HEK293 (cell line): ENCODE measurements around the gene YEATS4.
A peak's percentile ranks its signal among the peaks of the same experiment; 100 is the strongest.
"Not testable (repeated sequence)": the region's sequence is repeated elsewhere in the genome, so short reads cannot be mapped to it uniquely, and the experiment has no call there.

Experiments
- CTCF ChIA-PET: fragments of 350-600 bp; formaldehyde crosslinking; extraction: SDS; loops from one replicate; lab custom pipeline; 2021; ENCODE audit warnings: antibody characterized with exemption; lab: Yijun Ruan, JAX
- POLR2A ChIA-PET: fragments of 300-600 bp; formaldehyde crosslinking; extraction: SDS; loops from one replicate; lab custom pipeline; 2020; ENCODE audit warnings: antibody characterized with exemption, inconsistent platforms; lab: Yijun Ruan, JAX
- H3K27ac ChIP-seq: fragments of 200-500 bp; sonication (Bioruptor generic); 2 replicates; pipeline ENCODE4 v1.5.1; 2014; ENCODE audit warnings: low read depth, low read length, control low read depth, inconsistent platforms; ENCODE audit errors: extremely low read depth
- H3K36me3 ChIP-seq, 2 experiments: fragments of 200-500 bp in 1 of 2; sonication (Bioruptor generic) in 1 of 2; 1 replicate in 1 of 2; 2 replicates in 1 of 2; pipeline ENCODE4 v1.5.1; 2014 to 2017; ENCODE audit warnings: inconsistent platforms in 2 of 2, low read length in 2 of 2; ENCODE audit not compliant: control insufficient read depth in 2 of 2, insufficient read depth in 1 of 2
- H3K4me1 ChIP-seq: fragments of 200-500 bp; sonication (Bioruptor generic); 2 replicates; pipeline ENCODE4 v1.5.1; 2014; ENCODE audit warnings: mild to moderate bottlenecking, low read length, inconsistent platforms; ENCODE audit not compliant: control insufficient read depth, insufficient read depth
- H3K4me3 ChIP-seq: 2 replicates; pipeline ENCODE4 v1.5.1; 2011; ENCODE audit warnings: low read depth, mild to moderate bottlenecking, control low read depth, low read length, moderate library complexity
- H3K9me3 ChIP-seq: fragments of 200-500 bp; sonication (Bioruptor generic); 2 replicates; pipeline ENCODE4 v1.5.1; 2014; ENCODE audit warnings: low read depth, low read length, inconsistent platforms; ENCODE audit not compliant: control insufficient read depth, insufficient read depth
- HOXA7 ChIP-seq: sonication (generic); formaldehyde crosslinking; IDR thresholded peaks from 2 replicates; pipeline ENCODE4 v1.8.1; 2022; ENCODE audit warnings: missing genetic modification reagents, borderline replicate concordance
- KLF10 ChIP-seq: fragments of 450-650 bp; IDR thresholded peaks from 2 replicates; pipeline ENCODE4 v1.5.1; 2018; ENCODE audit warnings: missing biosample characterization, mild to moderate bottlenecking, missing genetic modification characterization
- PRDM1 ChIP-seq: fragments of 450-650 bp; formaldehyde crosslinking; IDR thresholded peaks from 2 replicates; pipeline ENCODE4; 2016; ENCODE audit warnings: missing biosample characterization, missing genetic modification characterization
- TSHZ1 ChIP-seq: fragments of 450-650 bp; formaldehyde crosslinking; IDR thresholded peaks from 2 replicates; pipeline ENCODE4 v1.5.1; 2016; ENCODE audit warnings: missing biosample characterization, missing genetic modification characterization, borderline replicate concordance
- ZBTB44 ChIP-seq: fragments of 450-650 bp; IDR thresholded peaks from 2 replicates; pipeline ENCODE4 v1.5.1; 2018; ENCODE audit warnings: missing biosample characterization, mild to moderate bottlenecking, missing genetic modification characterization
- ZNF146 ChIP-seq: fragments of 450-650 bp; formaldehyde crosslinking; IDR thresholded peaks from 2 replicates; pipeline ENCODE4 v1.5.1; 2016; ENCODE audit warnings: missing biosample characterization, missing genetic modification characterization
- ZNF157 ChIP-seq: fragments of 450-650 bp; formaldehyde crosslinking; IDR thresholded peaks from 2 replicates; pipeline ENCODE4 v1.5.1; 2016; ENCODE audit warnings: missing biosample characterization, missing genetic modification characterization
- ZNF239 ChIP-seq: fragments of 450-650 bp; formaldehyde crosslinking; IDR thresholded peaks from 2 replicates; pipeline ENCODE4 v1.5.1; 2016; ENCODE audit warnings: missing biosample characterization, missing genetic modification characterization
- ZNF350 ChIP-seq: fragments of 450-650 bp; formaldehyde crosslinking; IDR thresholded peaks from 2 replicates; pipeline ENCODE4 v1.5.0; 2017; ENCODE audit warnings: missing biosample characterization, mild to moderate bottlenecking, missing genetic modification characterization
- ZNF391 ChIP-seq: fragments of 450-650 bp; formaldehyde crosslinking; IDR thresholded peaks from 2 replicates; pipeline ENCODE4 v1.5.1; 2016; ENCODE audit warnings: low read depth, missing biosample characterization, missing genetic modification characterization, borderline replicate concordance
- ZNF404 ChIP-seq: fragments of 450-650 bp; formaldehyde crosslinking; IDR thresholded peaks from 2 replicates; pipeline ENCODE4 v1.5.1; 2017; ENCODE audit warnings: missing biosample characterization, missing genetic modification characterization
- ZNF555 ChIP-seq: fragments of 450-650 bp; formaldehyde crosslinking; conservative IDR thresholded peaks from 2 replicates; pipeline ENCODE4 v1.5.1; 2017; ENCODE audit warnings: missing biosample characterization, mild to moderate bottlenecking, missing genetic modification characterization, inconsistent platforms
- ZNF580 ChIP-seq: fragments of 450-650 bp; formaldehyde crosslinking; IDR thresholded peaks from 2 replicates; pipeline ENCODE4 v1.5.1; 2016; ENCODE audit warnings: missing biosample characterization, missing genetic modification characterization
- ZNF585B ChIP-seq: fragments of 450-650 bp; formaldehyde crosslinking; IDR thresholded peaks from 2 replicates; pipeline ENCODE4 v1.5.1; 2016; ENCODE audit warnings: missing biosample characterization, missing genetic modification characterization
- ZNF626 ChIP-seq: fragments of 450-650 bp; sonication (Bioruptor Pico); formaldehyde crosslinking; IDR thresholded peaks from 2 replicates; pipeline ENCODE4 v1.5.1; 2018; ENCODE audit warnings: missing biosample characterization, missing genetic modification characterization, inconsistent platforms
- ZNF785 ChIP-seq: fragments of 450-650 bp; formaldehyde crosslinking; IDR thresholded peaks from 2 replicates; pipeline ENCODE4 v1.5.1; 2016; ENCODE audit warnings: missing biosample characterization, missing genetic modification characterization
- ZNF830 ChIP-seq: fragments of 450-650 bp; IDR thresholded peaks from 2 replicates; pipeline ENCODE4 v1.5.0; 2018; ENCODE audit warnings: missing biosample characterization, missing genetic modification characterization, low read depth, mild to moderate bottlenecking, moderate library complexity
- TF ChIP-seq, protein P1 (sequence below): fragments of 450-650 bp; formaldehyde crosslinking; IDR thresholded peaks from 2 replicates; pipeline ENCODE4 v1.5.1; 2017; ENCODE audit warnings: missing biosample characterization, missing genetic modification characterization

Gene YEATS4

DNA sequence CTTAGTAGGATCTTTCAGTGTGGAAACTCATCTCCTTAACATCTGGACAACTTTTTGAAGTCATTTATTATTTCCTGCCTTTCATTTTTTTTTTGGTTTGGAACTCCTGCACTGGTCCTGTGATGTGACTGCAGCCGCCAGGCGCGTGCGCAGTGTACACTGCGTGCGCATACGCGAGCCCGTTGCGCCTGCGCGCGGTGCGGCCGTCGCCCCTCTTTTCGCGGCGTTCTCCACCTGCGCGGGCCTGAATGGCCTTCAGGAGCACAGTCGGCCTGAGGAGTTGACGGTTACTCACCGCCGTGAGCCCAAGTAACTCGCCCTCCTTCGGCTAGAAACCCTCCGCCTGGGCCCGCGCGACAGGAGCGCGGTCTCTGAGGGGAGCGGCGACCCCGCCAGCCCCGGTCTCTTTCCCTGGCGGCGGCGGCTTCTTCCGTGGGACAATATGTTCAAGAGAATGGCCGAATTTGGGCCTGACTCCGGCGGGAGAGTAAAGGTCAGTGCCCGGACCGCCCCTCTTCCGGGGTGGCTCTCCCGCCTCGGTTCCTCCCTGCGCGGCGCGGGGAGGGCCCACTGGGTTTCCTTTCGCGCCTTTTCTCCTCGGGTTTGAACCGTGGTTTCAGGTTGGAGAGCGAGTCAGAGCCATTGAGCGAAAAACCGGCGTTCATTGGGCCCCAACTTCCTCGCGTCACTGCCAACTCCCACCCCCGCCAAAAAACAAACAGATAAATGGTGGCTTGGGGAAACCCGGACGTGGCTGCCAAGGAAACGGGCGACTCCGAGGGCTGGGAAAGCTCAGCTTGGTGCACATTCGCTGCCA is at the start of gene YEATS4 (continued):
- TF ChIP-seq, protein P1, sequence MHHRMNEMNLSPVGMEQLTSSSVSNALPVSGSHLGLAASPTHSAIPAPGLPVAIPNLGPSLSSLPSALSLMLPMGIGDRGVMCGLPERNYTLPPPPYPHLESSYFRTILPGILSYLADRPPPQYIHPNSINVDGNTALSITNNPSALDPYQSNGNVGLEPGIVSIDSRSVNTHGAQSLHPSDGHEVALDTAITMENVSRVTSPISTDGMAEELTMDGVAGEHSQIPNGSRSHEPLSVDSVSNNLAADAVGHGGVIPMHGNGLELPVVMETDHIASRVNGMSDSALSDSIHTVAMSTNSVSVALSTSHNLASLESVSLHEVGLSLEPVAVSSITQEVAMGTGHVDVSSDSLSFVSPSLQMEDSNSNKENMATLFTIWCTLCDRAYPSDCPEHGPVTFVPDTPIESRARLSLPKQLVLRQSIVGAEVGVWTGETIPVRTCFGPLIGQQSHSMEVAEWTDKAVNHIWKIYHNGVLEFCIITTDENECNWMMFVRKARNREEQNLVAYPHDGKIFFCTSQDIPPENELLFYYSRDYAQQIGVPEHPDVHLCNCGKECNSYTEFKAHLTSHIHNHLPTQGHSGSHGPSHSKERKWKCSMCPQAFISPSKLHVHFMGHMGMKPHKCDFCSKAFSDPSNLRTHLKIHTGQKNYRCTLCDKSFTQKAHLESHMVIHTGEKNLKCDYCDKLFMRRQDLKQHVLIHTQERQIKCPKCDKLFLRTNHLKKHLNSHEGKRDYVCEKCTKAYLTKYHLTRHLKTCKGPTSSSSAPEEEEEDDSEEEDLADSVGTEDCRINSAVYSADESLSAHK (tag by site-specific recombination), result 0 out of 2 replicates have a peak, but pooled peaks have one; percentile 9
- TF ChIP-seq ZNF404 (tag by site-specific recombination) (no peak), ZNF391 (no peak; the same call in 1 of the 2 replicates), ZNF785 (no peak)

- TF ChIP-seq ZNF146 (tag by site-specific recombination) (peak; percentile 64), ZNF626 (no peak), ZNF157 (tag by site-specific recombination) (no peak), ZNF585B (tag by site-specific recombination) (no peak), PRDM1 (no peak)
- Histone ChIP-seq H3K4me1 (no peaks in the 10 kb centered on the region), H3K4me3 (no peak overlapping the region), H3K36me3 (no peaks in the 10 kb centered on the region), H3K9me3 (no peaks in the 10 kb centered on the region), H3K27ac (no peak overlapping the region)
- CTCF ChIA-PET, result no interaction called here
- POLR2A ChIA-PET, result no interaction called here
Measured at GRCh38 chr12:69313209-69313608, 46.3 kb upstream of the YEATS4 start.

GRCh38 chr12:69316784-69317183 is 42.8 kb upstream of the YEATS4 start:
- POLR2A ChIA-PET, H3K27ac ChIP-seq, H3K4me1 ChIP-seq, CTCF ChIA-PET, H3K4me3 ChIP-seq, H3K9me3 ChIP-seq, H3K36me3 ChIP-seq: not testable (repeated sequence)

GRCh38 chr12:69317233-69317632 is 42.3 kb upstream of the YEATS4 start:
- CTCF ChIA-PET, H3K27ac ChIP-seq, POLR2A ChIA-PET, H3K4me3 ChIP-seq, H3K4me1 ChIP-seq, H3K9me3 ChIP-seq, H3K36me3 ChIP-seq: not testable (repeated sequence)

DNA sequence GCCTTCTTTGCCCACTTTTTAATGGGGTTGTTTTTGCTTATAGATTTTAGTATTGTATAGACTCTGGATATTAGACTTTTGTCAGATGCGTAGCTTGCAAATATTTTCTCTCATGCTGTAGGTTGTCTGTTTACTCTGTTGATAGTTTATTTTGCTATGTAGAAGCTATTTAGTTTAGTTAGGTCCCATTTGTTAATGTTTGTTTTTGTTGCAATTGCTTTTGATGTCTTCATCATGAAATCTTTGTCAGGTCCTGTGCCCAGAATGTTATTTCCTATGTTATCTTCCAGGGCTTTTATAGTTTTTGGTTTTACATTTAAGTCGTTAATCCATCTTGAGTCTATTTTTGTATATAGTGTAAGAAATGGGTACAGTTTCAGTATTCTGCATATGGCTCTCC is 41.3 kb upstream of the YEATS4 start:
- Histone ChIP-seq H3K9me3 (no peaks in the 10 kb centered on the region; the same call in 1 of the 2 replicates), H3K4me1 (no peaks in the 10 kb centered on the region), H3K27ac (no peak overlapping the region), H3K36me3 (no peaks in the 10 kb centered on the region), H3K4me3 (no peak overlapping the region)
- POLR2A ChIA-PET, result no interaction called here
- CTCF ChIA-PET, result no interaction called here
- TF ChIP-seq ZNF580 (tag by site-specific recombination) (no peak), TSHZ1 (tag by site-specific recombination) (no peak), HOXA7 (CRISPR knock-in tag) (no peak), ZNF350 (tag by site-specific recombination) (no peak), ZNF555 (no peak), KLF10 (no peak), ZNF830 (tag by site-specific recombination) (no peak), ZBTB44 (tag by site-specific recombination) (no peak), ZNF626 (no peak), ZNF239 (no peak)
